KOPT-K1 (cell line): ENCODE results near the gene IDNK.

Experiments used
- H3K27ac ChIP-seq: fragments of 200-600 bp; sonication (generic); 2 replicates; pipeline ENCODE4 v1.5.1; 2016; ENCODE audit warnings: antibody characterized with exemption, mild to moderate bottlenecking, low read depth, low read length; ENCODE audit not compliant: poor library complexity, severe bottlenecking
- H3K36me3 ChIP-seq: fragments of 200-600 bp; sonication (generic); 2 replicates; pipeline ENCODE4 v1.5.1; 2017; ENCODE audit warnings: antibody characterized with exemption, mild to moderate bottlenecking, low read length, moderate library complexity; ENCODE audit not compliant: insufficient read depth
- H3K9me3 ChIP-seq: fragments of 200-600 bp; sonication (generic); 2 replicates; pipeline ENCODE4 v1.5.1; 2017; ENCODE audit warnings: antibody characterized with exemption, low read length, mild to moderate bottlenecking; ENCODE audit not compliant: insufficient read depth, poor library complexity, severe bottlenecking

The IDNK gene

DNA sequence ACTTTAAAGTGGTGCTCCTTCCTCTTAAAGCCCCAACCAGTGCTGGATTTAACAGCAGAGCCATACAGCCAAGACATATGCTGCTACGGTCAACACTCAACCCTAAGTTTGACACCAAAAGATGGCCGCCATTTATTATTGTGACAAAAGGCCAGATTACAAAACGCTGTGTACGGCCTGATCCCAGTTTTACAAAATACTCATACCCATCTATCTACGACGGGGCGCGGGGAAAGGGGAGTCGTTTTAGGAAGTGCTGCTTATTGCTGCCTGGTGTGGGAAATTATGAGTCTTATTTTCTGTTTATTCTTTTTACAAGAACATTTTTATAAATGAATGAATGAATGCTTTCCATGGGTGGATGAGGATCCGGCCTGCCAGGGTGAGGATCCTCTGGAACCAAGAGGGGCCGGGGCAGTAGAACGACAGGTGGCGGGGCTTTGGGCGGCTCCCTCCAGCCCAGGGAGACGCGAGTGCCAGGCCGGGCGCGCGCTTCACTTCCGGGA lies 457 bp upstream of the IDNK start:
- H3K9me3 ChIP-seq, result no peaks in the 10 kb centered on the region
- H3K36me3 ChIP-seq, result 0 out of 2 replicates have a peak, but pooled peaks cover 10% of the 10 kb centered on the region
- peak overlapping the region; percentile 95 for H3K27ac ChIP-seq

DNA sequence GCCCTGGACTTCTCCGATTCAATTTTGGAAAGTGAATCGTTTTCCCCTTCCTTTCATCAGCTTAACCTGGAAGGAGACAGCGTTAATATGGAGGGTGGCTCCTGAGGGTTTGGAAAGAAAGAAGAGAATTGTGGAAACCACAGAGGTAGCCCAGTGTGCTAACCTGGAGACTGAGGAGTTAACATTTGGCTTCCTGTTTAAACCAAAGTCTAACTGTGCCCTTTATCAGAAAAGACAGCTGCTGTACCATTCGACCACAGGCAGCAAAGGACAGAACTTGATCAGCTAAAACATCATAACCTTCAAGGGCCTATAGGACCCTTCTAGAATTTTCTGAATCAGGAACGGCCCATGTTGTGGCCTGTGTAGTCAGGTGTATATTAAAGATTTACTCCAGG lies 735 bp downstream of the IDNK start:
- peaks cover 10% of the 10 kb centered on the region; the same call in 1 of the 2 replicates for H3K36me3 ChIP-seq
- peak overlapping the region; percentile 95 for H3K27ac ChIP-seq
- no peaks in the 10 kb centered on the region for H3K9me3 ChIP-seq

DNA sequence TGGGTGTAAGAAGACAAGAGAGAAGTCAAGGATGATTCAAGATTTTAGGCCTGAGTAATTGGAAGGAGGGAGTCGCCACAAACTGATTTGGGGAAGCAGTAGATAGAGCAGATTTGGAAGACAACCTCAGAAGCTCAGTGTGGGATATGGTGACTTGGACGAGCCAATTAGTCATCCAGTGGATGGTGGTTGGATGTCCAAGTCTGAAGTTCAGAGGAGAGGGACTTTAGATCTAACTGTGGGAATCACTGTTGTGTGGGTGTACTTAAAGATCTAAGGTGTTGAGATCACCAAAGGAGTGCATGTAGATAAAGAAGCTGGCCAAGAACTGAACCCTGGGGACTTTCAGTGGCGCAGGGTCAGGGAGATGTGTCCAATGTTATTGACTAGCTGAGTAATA lies 2.2 kb downstream of the IDNK start:
- peaks cover 13% of the 10 kb centered on the region; the same call in 1 of the 2 replicates for H3K36me3 ChIP-seq
- H3K9me3 ChIP-seq, result no peaks in the 10 kb centered on the region
- H3K27ac ChIP-seq, result peak overlapping the region; percentile 95

DNA sequence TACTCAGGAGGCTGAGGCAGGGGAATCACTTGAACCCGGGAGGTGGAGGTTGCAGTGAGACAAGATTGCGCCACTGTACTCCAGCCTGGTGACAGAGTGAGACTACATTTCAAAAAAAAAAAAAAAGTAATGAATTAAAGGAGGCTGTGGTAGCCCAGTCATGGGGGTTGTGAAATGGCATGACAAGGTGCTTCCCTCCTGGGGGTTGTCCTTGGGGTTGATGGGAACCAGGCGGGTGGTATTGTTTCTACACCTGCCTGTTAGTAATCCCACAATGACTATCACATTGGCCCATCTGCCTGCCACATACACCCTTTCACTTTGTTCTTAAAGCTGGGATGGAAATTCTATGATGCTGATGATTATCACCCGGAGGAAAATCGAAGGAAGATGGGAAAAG lies 5.6 kb downstream of the IDNK start:
- no peaks in the 10 kb centered on the region for H3K9me3 ChIP-seq
- H3K36me3 ChIP-seq, result peaks cover 13% of the 10 kb centered on the region; the same call in 1 of the 2 replicates

DNA sequence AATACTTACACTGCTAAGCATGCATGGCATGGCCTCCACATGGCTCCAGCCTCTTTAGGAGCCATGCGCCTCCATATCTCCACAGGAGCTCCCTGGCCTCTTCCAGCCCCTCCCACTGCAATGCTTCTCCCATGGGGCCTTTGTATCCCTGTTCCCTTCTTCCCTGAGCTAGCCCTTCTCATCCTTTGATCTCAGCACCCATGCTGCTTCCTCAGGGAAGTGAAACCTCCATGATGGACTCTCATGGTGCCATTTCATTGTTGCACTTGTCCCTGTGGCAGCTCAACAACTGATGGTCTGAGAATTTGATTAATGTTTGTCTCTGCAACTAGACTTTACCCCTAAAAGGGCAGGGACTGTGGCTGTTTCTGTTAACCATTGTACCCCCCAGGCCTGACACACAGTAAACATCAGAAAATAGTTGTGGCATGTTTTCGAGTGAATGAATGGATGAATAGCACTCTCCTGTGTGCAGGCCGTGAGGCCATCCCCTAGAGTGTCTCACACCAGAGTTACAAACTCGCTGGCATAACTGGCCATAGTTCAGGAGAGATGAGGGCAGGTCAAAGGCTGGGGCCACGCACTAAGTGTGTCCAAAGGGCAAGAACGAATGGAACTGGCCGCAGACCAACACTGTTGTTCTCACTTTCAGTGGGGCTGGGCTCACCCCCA lies 6.6 kb downstream of the IDNK start:
- H3K9me3 ChIP-seq, result no peaks in the 10 kb centered on the region
- peaks cover 13% of the 10 kb centered on the region; the same call in 1 of the 2 replicates for H3K36me3 ChIP-seq
- peak overlapping the region; percentile 54 for H3K27ac ChIP-seq

More for the DNA sequence above, 5.6 kb downstream of the IDNK start:
- peak overlapping the region; percentile 54 for H3K27ac ChIP-seq

DNA sequence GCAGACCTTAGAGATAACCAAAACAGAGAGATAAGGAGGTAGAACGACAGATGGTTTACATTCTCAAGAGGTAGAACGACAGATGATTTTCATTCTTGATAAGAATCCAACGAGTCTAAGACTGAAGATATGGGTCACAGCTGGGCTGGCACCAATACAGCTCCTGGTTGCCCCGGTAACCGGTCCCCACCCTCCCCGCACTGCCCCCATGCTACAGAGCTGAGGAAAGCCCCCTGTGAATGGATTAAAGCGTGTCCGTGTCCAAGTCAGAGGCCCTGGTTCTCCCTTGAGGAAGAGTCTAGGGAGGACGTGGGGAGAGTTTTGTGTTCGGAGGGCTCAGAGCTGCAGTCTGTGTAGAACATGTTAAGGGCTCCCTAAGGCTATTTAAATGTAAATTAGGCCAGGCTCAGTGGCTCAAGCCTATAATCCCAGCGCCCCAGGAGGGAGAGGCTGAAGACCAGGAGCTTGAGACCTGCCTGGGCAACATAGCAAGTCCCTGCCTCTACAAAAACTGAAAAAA lies 8.1 kb downstream of the IDNK start:
- Histone ChIP-seq H3K27ac (peak overlapping the region; percentile 54), H3K9me3 (no peaks in the 10 kb centered on the region), H3K36me3 (peaks cover 13% of the 10 kb centered on the region; the same call in 1 of the 2 replicates)

DNA sequence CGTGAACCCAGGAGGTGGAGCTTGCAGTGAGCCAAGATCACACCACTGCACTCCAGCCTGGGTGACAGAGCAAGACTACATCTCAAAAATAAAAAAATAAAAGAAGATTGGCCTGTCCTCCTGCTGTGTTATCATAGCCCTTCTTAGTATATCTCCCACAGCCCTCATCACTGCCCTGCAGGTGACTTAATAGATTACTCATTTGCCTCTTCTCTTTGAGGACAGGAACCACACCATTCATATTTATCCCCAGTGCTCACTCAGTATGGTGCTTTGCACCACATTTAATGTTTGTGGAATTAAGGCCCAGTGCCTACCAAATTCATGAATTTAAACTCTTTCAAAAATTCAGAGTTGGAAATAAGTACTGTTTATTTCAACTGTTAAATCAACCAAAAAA lies 10.3 kb downstream of the IDNK start:
- H3K9me3 ChIP-seq, result no peaks in the 10 kb centered on the region
- peaks cover 4% of the 10 kb centered on the region; the same call in 1 of the 2 replicates for H3K36me3 ChIP-seq
- H3K27ac ChIP-seq, result no peak overlapping the region

DNA sequence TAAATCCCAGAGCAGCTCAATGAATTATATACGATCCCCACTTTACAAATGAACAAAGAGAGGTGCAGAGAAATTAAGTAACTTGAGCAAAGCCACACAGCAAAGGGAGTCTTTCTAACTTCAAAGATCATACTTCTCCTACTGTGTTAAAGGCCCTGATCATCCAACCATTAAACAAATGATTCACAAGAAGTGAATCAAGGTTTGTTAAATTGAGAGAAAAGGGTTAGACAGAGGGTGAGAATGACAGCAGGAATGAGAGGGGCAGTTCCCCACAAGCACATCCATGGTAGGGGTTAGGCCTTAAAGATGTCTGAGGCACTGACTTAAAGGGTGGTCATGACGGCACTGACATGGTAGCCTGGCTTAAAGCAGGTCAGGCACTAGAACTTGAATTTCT lies 10.7 kb downstream of the IDNK start:
- Histone ChIP-seq H3K36me3 (peaks cover 3% of the 10 kb centered on the region; the same call in 1 of the 2 replicates), H3K9me3 (no peaks in the 10 kb centered on the region), H3K27ac (no peak overlapping the region)

DNA sequence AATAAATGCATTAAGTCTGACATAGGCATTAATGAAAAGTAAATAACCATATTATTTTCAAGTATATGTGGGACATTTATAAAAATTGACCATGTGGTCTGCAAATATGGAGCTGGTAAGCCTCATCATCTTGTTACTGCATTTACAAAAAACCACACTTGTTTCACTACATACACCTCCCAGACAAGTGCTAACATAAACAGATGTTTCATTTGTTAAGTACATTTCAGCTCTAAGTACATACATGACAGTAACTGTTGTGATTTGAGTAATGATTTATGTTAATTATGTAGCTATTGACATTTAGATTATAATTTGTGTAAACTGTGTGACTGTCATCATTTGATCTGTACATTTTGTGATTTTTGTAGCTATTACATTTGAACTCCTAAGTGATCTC lies 13.9 kb downstream of the IDNK start:
- H3K9me3 ChIP-seq, result no peaks in the 10 kb centered on the region
- H3K27ac ChIP-seq, result no peak overlapping the region
- no peaks in the 10 kb centered on the region for H3K36me3 ChIP-seq

DNA sequence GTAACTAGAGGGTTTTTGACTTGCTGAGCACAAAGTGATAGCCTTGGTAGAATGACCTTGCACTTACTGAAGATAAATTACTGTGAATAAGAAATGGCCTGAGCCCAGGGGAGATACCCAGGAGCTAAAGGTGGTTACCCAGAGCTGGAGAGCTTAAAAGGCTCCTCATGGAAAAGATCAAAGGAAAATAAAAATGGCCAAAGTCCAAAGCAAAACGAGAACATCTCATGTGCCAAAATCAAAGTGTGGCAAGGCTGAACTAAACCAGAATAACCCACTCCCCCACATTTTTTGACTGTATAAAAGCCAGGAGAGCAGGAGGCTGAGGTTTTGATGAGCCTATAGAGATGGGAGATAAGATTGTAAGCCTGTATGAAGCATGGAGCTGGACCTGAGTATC lies 14.4 kb downstream of the IDNK start:
- H3K36me3 ChIP-seq, result no peaks in the 10 kb centered on the region
- H3K9me3 ChIP-seq, result no peaks in the 10 kb centered on the region
- no peak overlapping the region for H3K27ac ChIP-seq

DNA sequence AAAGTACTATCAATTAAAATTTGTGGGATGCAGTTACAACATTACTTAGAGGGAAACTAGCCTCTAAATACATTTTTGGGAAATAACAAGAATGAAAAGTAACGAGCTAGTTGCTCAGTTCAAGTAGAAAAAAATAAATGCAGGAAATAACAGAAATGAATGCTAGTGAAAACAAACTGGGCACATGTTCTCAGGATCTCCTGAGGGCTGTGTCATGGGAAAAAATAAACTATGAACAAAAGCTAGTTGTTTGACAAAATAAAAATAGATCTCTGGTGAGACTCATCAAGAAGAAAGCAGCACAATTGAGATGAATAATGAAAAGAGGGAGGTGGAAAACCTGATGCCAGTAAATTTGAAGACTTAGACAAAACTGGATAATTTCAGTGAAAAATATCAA lies 16.3 kb downstream of the IDNK start:
- no peaks in the 10 kb centered on the region for H3K36me3 ChIP-seq
- H3K9me3 ChIP-seq, result no peaks in the 10 kb centered on the region
- no peak overlapping the region for H3K27ac ChIP-seq

DNA sequence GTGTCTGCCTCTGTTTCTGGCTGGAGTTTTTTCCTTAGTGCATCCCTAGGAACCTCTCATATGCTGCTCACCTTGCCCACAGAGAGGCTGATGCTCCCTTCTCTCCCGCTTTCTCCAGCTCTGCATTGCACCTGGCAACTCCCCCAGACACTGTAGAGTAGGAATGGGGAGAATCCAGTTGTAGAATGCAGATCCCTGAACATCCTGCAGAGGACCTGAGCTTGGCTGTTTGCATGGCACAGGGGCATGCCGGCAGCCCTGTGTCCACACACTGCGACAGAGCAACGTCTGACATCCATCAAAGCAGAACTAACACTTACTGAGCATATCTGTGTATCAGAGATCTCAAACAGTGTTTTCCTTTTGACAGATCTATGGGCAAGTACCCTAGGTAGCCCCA lies 19.9 kb downstream of the IDNK start:
- H3K27ac ChIP-seq, result no peak overlapping the region
- H3K9me3 ChIP-seq, result no peaks in the 10 kb centered on the region
- H3K36me3 ChIP-seq, result no peaks in the 10 kb centered on the region; the same call in 1 of the 2 replicates

DNA sequence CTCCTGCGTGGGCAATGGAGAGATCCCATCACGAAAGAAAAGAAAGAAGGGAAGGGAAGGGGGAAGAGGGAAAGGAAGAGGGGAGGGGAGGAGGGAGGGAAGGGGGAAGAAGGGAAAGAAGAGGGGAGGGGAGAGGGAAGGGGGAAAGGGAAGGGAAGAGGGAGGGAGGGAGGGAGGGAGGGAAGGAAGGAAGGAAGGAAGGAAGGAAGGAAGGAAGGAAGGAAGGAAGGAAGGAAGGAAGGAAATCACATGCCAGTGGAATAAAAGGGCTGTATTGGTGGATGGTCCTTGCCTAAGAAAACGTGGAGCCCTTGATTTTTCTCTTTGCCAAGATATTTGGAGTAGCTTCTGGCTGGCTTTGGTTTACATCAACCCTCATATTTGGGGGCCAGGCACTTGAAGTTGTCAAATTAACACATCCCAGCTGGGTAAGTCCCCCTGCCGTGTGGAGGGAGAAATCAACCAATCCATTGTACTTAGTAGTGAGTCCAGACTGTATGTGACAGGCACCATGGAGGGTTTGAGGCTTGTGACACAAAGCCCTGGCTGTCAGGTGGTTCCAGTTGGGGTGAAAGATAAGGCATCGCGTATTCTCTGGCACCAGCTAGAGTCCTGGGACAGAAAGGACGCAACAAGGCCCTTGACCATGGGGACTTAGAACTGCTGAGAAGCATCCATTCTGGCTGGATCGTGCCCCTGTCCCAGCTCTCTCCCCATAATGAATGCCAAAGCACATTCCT lies 23.7 kb downstream of the IDNK start:
- Histone ChIP-seq H3K36me3 (peaks cover 17% of the 10 kb centered on the region), H3K27ac (no peak overlapping the region), H3K9me3 (no peaks in the 10 kb centered on the region)

DNA sequence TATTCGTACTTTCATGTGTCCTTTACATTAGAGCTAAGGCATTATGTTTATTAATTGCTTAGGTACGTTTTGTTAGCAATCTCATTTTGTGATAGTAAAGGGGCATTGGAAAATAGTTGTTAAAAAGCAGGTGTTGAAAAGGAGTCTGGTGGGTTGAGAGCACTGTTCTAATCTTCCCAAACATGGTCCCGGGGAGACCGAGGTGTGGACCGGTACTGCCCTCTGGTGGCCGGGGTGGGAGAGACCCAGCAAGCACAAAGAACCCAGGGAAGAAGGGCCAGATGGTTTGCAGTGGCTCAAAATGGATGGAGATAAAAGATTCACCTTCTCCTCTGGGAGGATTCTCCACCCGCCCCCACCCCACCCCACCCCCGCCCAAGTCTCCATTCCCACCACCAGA lies 26.1 kb downstream of the IDNK start:
- H3K27ac ChIP-seq, result no peak overlapping the region
- no peaks in the 10 kb centered on the region for H3K9me3 ChIP-seq
- H3K36me3 ChIP-seq, result peaks cover 40% of the 10 kb centered on the region

DNA sequence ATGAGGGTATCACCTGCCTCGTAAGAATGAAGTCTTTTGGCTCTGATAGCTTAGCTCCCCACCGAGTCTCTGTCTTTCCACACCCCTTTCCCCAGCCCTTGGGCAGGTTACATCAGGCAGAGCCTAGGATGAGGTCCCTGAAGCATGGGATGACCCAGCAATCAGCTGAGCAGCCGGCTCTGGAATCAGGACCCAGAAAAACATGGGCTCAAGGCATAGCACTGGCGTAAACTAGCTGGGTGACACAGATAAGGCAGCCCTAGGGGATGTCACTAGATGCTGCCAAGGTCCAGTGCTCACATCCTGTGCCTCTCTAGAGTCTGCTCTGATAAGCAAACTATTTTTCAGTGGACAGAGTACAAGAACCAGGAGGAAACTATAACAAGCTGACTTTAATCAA lies 26.6 kb downstream of the IDNK start:
- peaks cover 45% of the 10 kb centered on the region for H3K36me3 ChIP-seq
- no peaks in the 10 kb centered on the region for H3K9me3 ChIP-seq
- no peak overlapping the region for H3K27ac ChIP-seq
